GM18867 (cell line): ENCODE results near the gene NPIPB8.
"Not testable (repeated sequence)": the region's sequence is repeated elsewhere in the genome, so short reads cannot be mapped to it uniquely, and the experiment has no call there.

Experiments
- ATAC-seq: cut with Tn5 transposase; IDR thresholded peaks from one replicate; pipeline ENCODE4 v1.9.1; 2021; ENCODE audit warnings: mild to moderate bottlenecking, moderate library complexity; ENCODE audit not compliant: unreplicated experiment

Gene NPIPB8

DNA sequence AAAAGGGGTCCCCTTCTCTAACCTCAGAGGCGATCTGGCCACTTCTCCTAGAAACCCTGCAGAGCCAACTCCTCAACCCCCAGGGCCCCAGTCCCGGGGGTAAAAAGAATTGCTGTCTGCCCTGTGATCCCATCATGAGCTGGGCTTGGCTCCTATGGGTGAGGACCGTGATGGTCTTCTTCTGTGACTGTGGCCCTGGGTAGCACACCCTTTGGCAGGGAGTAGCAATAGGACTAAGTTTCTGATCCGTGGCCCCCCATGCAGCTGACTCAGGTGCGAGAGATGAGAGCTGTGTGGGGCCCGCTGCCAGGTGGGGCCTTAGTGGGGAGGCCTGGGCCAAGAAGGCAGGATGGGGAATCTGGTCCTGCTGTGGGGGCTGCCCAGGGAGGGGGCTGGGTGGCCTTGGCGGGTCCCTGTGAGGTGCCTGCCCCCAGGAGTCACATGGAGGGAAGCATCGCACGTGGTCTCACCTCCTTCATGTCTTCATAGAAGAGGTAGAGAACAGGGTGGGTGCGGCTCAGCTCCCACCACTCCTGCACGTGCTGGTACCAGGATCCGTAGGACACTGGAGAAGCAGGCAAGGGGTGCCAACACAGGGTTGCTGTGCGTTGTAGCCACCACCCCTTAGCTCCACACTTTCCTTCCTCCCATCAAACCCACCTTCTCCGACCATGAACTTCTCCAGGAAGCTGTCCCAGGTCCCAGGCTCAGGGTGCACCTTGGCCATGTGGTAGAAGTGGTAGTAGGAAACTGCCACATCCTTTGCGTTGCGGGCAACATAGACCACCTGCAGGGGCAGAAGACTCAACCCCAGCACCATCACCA lies 31.4 kb upstream of the NPIPB8 start:
- no peak for ATAC-seq

- no peak for ATAC-seq
Measured at GRCh38 chr16:28607116-28607623, 30.7 kb upstream of the NPIPB8 start.

DNA sequence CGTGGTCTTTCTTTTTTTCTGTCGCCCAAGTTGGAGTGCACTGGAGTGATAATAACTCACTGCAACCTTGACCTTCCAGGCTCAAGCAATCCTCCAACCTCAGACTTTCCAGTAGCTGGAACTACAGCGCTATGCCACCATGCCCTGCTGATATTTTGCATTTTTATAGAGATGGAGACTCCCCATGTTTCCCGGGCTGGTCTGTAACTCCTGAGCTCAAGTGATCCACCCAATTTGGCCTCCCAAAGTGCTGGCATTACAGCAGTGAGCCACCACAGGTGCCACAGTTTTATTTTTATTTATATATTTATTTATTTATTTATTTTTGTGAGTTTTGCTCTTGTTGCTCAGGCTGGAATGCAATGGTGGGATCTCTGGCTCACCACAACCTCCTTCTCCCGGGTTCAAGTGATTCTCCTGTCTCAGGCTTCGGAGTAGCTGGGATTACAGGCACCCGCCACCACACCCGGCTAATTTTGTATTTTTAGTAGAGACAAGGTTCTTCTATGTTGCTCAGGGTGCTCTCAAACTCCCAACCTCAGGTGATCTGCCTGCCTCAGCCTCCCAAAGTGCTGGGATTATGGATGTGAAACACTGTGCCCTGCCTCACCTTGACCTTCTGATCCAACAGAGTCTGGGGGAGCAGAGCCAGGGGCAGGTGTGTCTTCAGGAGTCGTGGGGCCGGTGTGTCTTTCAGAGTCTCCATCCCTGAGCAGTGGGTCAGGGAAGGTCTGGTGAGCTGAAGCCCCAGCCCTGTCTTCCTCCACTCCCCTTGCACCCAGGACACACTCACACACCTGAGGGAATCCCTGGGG lies 30.0 kb upstream of the NPIPB8 start:
- not testable (repeated sequence) for ATAC-seq

GRCh38 chr16:28608496-28608808 lies 29.4 kb upstream of the NPIPB8 start:
- not testable (repeated sequence) for ATAC-seq

DNA sequence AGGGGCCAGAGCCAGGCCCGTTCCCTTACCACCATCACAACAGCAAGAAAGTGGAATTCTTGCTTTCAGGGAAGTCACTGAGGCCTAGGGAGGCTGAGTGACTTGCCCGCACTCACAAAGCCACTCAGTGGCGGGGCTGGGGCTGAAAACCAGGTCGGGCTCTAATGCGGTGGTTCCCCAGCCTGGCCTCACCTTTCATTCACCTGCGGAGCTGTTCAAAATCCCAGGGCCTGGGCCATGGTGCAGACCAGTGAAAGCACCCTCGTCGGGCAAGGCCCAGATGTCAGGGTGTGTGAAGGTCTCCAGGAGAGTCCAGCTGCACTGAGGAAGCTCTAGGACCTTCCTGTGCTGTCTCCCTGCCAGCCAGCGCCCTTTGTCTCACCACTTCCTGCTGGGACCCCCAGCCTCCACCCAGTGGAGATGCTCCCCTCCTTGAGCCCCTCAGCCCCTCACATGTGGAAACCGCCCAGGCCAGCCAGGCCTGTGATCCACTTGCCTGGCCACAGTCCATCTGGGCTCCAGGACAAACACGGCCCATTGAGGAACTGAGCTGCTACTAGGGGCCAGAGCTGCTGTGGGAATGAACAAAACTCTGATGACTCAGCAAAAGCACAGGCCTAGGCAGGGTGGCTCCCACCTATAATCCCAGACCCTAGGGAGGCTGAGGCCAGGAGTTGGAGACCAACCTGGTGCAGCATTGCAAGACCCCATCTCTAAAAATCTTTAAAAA lies 28.8 kb upstream of the NPIPB8 start:
- not testable (repeated sequence) for ATAC-seq

GRCh38 chr16:28609631-28610594 lies 28.0 kb upstream of the NPIPB8 start, which contains the start of gene SULT1A1:
TSS of gene SULT1A1 (minus strand) at chr16:28610044. CDS start at chr16:28608855, 1,189 bp downstream.
- ATAC-seq = no peak

DNA sequence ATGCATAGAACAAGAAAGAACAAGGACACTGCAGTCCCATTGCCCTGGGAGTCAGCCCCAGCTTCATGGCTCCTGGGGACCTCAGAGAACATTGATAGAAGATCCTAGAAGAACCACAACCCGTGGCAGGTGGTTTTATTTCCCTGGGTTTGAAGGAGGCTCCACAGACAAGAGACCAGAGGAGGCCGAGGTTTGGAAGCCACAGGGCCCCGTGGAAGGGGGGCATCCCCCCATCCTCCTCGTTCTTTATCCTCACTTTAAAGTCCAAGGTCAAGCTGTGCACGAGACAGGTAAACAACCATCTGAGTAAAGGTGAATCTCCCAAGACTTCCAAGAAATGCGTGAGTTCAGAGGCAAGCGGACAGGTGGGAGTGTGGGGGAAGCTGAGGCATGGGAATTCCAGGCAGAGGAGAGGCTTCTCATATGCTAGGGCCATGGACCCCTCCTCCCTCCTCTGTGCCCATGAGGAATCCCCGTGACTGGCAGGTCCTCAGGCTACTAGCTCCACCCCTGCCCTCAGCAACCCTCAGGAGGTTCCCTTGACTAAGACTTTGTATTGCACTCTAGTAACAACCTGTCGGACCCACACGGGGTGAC lies 27.2 kb upstream of the NPIPB8 start:
- ATAC-seq = no peak

GRCh38 chr16:28612359-28613280 lies 25.2 kb upstream of the NPIPB8 start:
- ATAC-seq = peak; percentile 67

GRCh38 chr16:28613912-28614311 lies 24.0 kb upstream of the NPIPB8 start:
- not testable (repeated sequence) for ATAC-seq

GRCh38 chr16:28614561-28614960 lies 23.3 kb upstream of the NPIPB8 start:
- ATAC-seq = not testable (repeated sequence)

- not testable (repeated sequence) for ATAC-seq
Measured at GRCh38 chr16:28615486-28616223, 22.2 kb upstream of the NPIPB8 start.

DNA sequence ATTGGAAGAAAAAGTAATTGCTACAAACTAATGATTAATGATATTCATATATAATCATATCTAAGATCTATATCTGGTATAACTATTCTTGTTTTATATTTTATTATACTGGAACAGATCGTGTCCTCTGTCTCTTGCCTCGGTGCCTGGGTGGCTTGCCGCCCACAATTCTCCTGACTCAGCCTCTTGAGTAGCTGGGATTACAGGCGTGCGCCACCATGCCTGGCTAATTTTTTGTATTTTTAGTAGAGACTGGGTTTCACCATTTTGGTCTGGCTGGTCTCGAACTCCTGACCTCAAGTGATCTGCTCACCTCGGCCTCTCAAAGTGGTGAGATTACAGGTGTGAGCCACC lies 21.7 kb upstream of the NPIPB8 start:
- ATAC-seq = not testable (repeated sequence)

- no peak for ATAC-seq
Measured at GRCh38 chr16:28616636-28617035, 21.2 kb upstream of the NPIPB8 start.

- no peak for ATAC-seq
Measured at GRCh38 chr16:28617874-28618273, 20.0 kb upstream of the NPIPB8 start.

GRCh38 chr16:28620316-28620715 lies 17.5 kb upstream of the NPIPB8 start:
- not testable (repeated sequence) for ATAC-seq

- no peak for ATAC-seq
Measured at GRCh38 chr16:28621481-28622155, 16.2 kb upstream of the NPIPB8 start.

DNA sequence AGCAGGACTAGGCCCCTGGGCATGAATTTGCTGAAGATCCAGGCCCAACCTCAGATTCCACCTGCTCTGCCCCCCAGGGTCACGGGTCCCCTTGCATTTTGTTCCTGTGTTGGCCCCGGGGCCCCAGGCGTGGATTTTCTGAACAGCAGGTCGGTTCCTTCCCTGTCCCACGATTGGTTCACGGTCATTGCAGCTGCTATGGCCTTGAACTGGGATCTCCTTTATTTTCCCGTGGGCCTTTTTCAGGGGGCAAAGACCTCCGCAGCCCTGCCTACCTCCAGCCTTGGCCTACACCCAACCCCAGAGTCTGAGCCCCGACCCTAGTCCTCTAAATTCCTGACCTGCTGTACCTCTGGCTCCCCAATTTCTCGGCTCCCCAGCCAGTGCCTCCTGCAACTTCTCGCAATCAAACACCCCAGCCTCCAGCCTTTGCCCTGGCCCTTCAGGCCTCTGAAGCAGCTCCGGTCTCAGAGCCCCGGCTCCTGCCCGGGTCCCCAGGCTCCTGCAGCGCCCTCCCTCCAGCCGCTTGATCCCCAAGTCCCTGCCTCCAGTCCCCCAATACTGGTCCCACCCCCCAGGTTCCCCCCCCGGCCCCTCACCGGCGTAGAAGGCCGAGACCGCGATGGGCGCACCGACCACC lies 15.2 kb upstream of the NPIPB8 start:
- ATAC-seq = not testable (repeated sequence)
